Suprapubic skin (tissue), 4 donors: ENCODE results near the gene FAM171A1.

Experiments
- CTCF ChIP-seq, 2 donors: fragments of 200-600 bp in 1 of 2; fragments of 450-650 bp in 1 of 2; sonication (generic) in 1 of 2; IDR thresholded peaks; one replicate each; pipeline ENCODE4 v1.5.1; 2016 to 2019; ENCODE audit warnings: antibody characterized with exemption in 2 of 2, mild to moderate bottlenecking in 1 of 2, moderate library complexity in 1 of 2
- POLR2A ChIP-seq, 2 donors: fragments of 450-650 bp; IDR thresholded peaks; one replicate each; pipeline ENCODE4 v1.6.1; 2017; ENCODE audit warnings: antibody characterized with exemption in 2 of 2, mild to moderate bottlenecking in 2 of 2, moderate library complexity in 2 of 2
- POLR2AphosphoS5 ChIP-seq, 3 donors: sonication (generic); formaldehyde crosslinking; IDR thresholded peaks; one replicate each; pipeline ENCODE4 v1.6.1; 2017; ENCODE audit warnings: antibody characterized with exemption in 3 of 3

DNA sequence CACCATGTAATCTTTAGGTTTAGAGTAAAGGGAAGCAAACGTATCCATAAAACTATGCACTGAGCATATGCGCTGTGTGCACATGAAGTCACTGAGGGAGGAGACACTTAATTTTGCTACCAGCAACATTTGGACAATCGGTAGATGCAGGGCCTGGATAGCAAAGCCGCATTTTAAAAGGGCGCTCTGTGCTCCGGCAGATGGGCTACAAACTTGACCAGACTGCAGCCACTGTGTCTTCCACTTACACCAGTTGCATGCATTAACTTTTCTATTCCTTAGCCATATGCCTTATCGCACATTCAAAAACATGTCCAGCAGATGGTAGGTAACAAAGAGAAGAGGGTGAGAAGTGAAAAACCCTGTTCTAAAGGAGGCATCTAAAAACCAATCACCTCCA lies 18.3 kb downstream of the FAM171A1 start:
- no peak for TF ChIP-seq POLR2AphosphoS5 (IDR thresholded peaks at IDR 0.05)
- no peak for TF ChIP-seq CTCF (IDR thresholded peaks at IDR 0.05)
- TF ChIP-seq POLR2A (IDR thresholded peaks at IDR 0.05) = no peak
